Bronchial epithelial cell (primary cell): ENCODE data around the gene S100A12. TPM values are rescaled to one million over a fixed set of nuclear protein-coding genes. Genes with fewer than 3 reads are reported as not detected.

Source experiments
- DNase-seq: peaks from one replicate; pipeline ENCODE4 v3.0.0-alpha.2; 2010; ENCODE audit warnings: low read depth
- FAIRE-seq: peaks from 2 replicates; lab custom pipeline; 2011; peaks lifted over from hg19 to GRCh38; lab: Jason Lieb, UNC
- H3K27me3 ChIP-seq: 2 replicates; pipeline ENCODE4 v1.5.1; 2011; ENCODE audit warnings: low read length; ENCODE audit not compliant: control insufficient read depth, insufficient read depth
- H3K36me3 ChIP-seq: 2 replicates; pipeline ENCODE4 v1.5.1; 2011; ENCODE audit warnings: low read length; ENCODE audit not compliant: control insufficient read depth, insufficient read depth
- H3K4me3 ChIP-seq: 2 replicates; pipeline ENCODE4 v1.5.1; 2011; ENCODE audit warnings: mild to moderate bottlenecking, low read depth, low read length, control low read depth
- total RNA-seq: library from RNA; depleted of rRNA; stranded (reverse); fragments of >200 nt; gene quantifications from 2 replicates; pipeline ENCODE4 v1.2.1, GENCODE V29; 2014
- TF ChIP-seq, protein P1 (sequence below): IDR thresholded peaks from 2 replicates; pipeline ENCODE4 v1.5.1; 2011; ENCODE audit warnings: mild to moderate bottlenecking, moderate library complexity, low read length, control low read depth, inconsistent platforms; ENCODE audit not compliant: insufficient read depth, severe bottlenecking

The S100A12 gene
- total RNA-seq, 1 donor from 2014 or later: not detected

- DNase-seq (no peak), FAIRE-seq (no peak)
- no peaks in the 10 kb centered on the region for H3K27me3 ChIP-seq
- no peak overlapping the region for H3K4me3 ChIP-seq
- TF ChIP-seq, protein P1, sequence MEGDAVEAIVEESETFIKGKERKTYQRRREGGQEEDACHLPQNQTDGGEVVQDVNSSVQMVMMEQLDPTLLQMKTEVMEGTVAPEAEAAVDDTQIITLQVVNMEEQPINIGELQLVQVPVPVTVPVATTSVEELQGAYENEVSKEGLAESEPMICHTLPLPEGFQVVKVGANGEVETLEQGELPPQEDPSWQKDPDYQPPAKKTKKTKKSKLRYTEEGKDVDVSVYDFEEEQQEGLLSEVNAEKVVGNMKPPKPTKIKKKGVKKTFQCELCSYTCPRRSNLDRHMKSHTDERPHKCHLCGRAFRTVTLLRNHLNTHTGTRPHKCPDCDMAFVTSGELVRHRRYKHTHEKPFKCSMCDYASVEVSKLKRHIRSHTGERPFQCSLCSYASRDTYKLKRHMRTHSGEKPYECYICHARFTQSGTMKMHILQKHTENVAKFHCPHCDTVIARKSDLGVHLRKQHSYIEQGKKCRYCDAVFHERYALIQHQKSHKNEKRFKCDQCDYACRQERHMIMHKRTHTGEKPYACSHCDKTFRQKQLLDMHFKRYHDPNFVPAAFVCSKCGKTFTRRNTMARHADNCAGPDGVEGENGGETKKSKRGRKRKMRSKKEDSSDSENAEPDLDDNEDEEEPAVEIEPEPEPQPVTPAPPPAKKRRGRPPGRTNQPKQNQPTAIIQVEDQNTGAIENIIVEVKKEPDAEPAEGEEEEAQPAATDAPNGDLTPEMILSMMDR: no peak
- no peaks in the 10 kb centered on the region for H3K36me3 ChIP-seq
Measured at GRCh38 chr1:153379591-153379990, 4.2 kb upstream of the S100A12 start.

- Histone ChIP-seq H3K27me3 (no peaks in the 10 kb centered on the region), H3K36me3 (no peaks in the 10 kb centered on the region), H3K4me3 (no peak overlapping the region)
- DNase-seq: no peak
- TF ChIP-seq, protein P1: no peak
- FAIRE-seq: no peak
Measured at GRCh38 chr1:153374071-153374470, 1.4 kb downstream of the S100A12 start.

GRCh38 chr1:153372571-153372970 lies 2.9 kb downstream of the S100A12 start:
- Histone ChIP-seq H3K36me3 (no peaks in the 10 kb centered on the region), H3K27me3 (no peaks in the 10 kb centered on the region), H3K4me3 (no peak overlapping the region)
- DNase-seq (no peak), FAIRE-seq (no peak)
- TF ChIP-seq, protein P1: no peak

GRCh38 chr1:153371231-153371630 lies 4.2 kb downstream of the S100A12 start:
- no peak for FAIRE-seq
- peak; percentile 99 for DNase-seq
- Histone ChIP-seq H3K36me3 (no peaks in the 10 kb centered on the region), H3K4me3 (no peak overlapping the region), H3K27me3 (no peaks in the 10 kb centered on the region)
- TF ChIP-seq, protein P1: no peak

- DNase-seq (no peak), FAIRE-seq (no peak)
- no peak overlapping the region for H3K4me3 ChIP-seq
- TF ChIP-seq, protein P1: no peak
- H3K36me3 ChIP-seq: no peaks in the 10 kb centered on the region
- no peaks in the 10 kb centered on the region for H3K27me3 ChIP-seq
Measured at GRCh38 chr1:153370146-153370545, 5.3 kb downstream of the S100A12 start.

GRCh38 chr1:153368495-153368894 lies 6.9 kb downstream of the S100A12 start:
- Histone ChIP-seq H3K36me3 (no peaks in the 10 kb centered on the region), H3K4me3 (no peak overlapping the region), H3K27me3 (no peaks in the 10 kb centered on the region)
- TF ChIP-seq, protein P1: no peak
- FAIRE-seq (no peak), DNase-seq (no peak)
